Hepatocyte (in vitro differentiated cells): Measurements from ENCODE around the gene SLC37A1.

Source experiments
- CTCF ChIP-seq: fragments of 200-600 bp; sonication (generic); IDR thresholded peaks from 2 replicates; pipeline ENCODE4 v1.5.1; 2016; ENCODE audit warnings: antibody characterized with exemption, mild to moderate bottlenecking; ENCODE audit not compliant: poor library complexity
- EZH2 ChIP-seq: fragments of 200-600 bp; sonication (generic); IDR thresholded peaks from 2 replicates; pipeline ENCODE4 v1.6.1; 2016; ENCODE audit warnings: antibody characterized with exemption, mild to moderate bottlenecking, borderline replicate concordance
- EZH2phosphoT487 ChIP-seq: fragments of 200-600 bp; sonication (generic); IDR thresholded peaks from one replicate; pipeline ENCODE4 v1.6.1; 2018; ENCODE audit warnings: antibody characterized with exemption, mild to moderate bottlenecking, low read depth, moderate library complexity; ENCODE audit not compliant: unreplicated experiment, severe bottlenecking

DNA sequence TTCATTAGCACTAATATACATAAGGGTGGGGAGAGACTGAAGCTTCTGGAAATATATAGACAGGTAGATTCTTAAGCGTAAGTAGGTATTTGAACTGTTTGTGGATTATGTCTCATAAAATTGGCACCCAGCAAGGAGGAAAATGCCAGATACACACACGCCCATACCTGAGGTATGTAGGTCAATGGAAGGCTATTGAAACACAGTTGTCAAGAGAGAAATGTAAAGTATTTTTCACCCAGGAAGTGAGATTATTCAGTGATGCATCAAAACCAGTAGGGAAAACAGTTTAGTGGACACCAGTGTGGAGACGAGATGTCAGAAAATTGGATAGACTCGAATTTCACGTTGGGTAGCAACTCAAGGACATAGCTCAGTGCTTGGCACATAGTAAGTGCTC lies 12.9 kb upstream of the SLC37A1 start:
- no peak for TF ChIP-seq EZH2
- no peak for TF ChIP-seq CTCF
- TF ChIP-seq EZH2phosphoT487 = no peak
